G401.6 (cell line): ENCODE measurements around the gene HOTAIR.

ENCODE experiments used
- FAIRE-seq: peaks from 2 replicates; lab custom pipeline; 2012; peaks lifted over from hg19 to GRCh38; lab: Jason Lieb, UNC

HOTAIR gene

GRCh38 chr12:53959314-53959713, 15.4 kb downstream of the HOTAIR start:
- no peak for FAIRE-seq

- no peak for FAIRE-seq
These were observed 16.6 kb downstream of the HOTAIR start for GRCh38 chr12:53958128-53958527.

- FAIRE-seq: no peak
These were observed 17.7 kb downstream of the HOTAIR start for GRCh38 chr12:53956914-53957536.

- no peak for FAIRE-seq
These were observed 18.4 kb downstream of the HOTAIR start for GRCh38 chr12:53956251-53956887.

- FAIRE-seq: no peak
These were observed 18.9 kb downstream of the HOTAIR start for GRCh38 chr12:53955776-53956250.

- no peak for FAIRE-seq
These were observed 19.5 kb downstream of the HOTAIR start for GRCh38 chr12:53955036-53955775.

- FAIRE-seq: no peak
These were observed 20.1 kb downstream of the HOTAIR start, which contains the start of gene HOXC12 for GRCh38 chr12:53954694-53955035. TSS of gene HOXC12 (plus strand) at chr12:53954903. CDS start at chr12:53954930, 27 bp downstream.

GRCh38 chr12:53953831-53954693, 20.7 kb downstream of the HOTAIR start:
- no peak for FAIRE-seq

- peak; percentile 70 for FAIRE-seq
These were observed 21.7 kb downstream of the HOTAIR start for GRCh38 chr12:53952871-53953734.

- FAIRE-seq: no peak
These were observed 22.4 kb downstream of the HOTAIR start for GRCh38 chr12:53952335-53952694.

GRCh38 chr12:53951577-53952334, 23.0 kb downstream of the HOTAIR start:
- FAIRE-seq: no peak

- FAIRE-seq: no peak
These were observed 23.8 kb downstream of the HOTAIR start for GRCh38 chr12:53950789-53951576.

GRCh38 chr12:53950437-53950773, 24.3 kb downstream of the HOTAIR start:
- no peak for FAIRE-seq

- no peak for FAIRE-seq
These were observed 24.9 kb downstream of the HOTAIR start for GRCh38 chr12:53949631-53950436.

GRCh38 chr12:53948650-53949593, 25.8 kb downstream of the HOTAIR start:
- peak; percentile 11 for FAIRE-seq

- FAIRE-seq: no peak
These were observed 27.0 kb downstream of the HOTAIR start for GRCh38 chr12:53947743-53948142.

GRCh38 chr12:53944907-53945847, 29.6 kb downstream of the HOTAIR start:
- no peak for FAIRE-seq
